Effector CD8-positive, alpha-beta T cell (primary cell): ENCODE measurements around the gene FRK.

Experiments
- DNase-seq: peaks from one replicate; lab custom pipeline; 2025; lab: John Stamatoyannopoulos, UW

The FRK gene

DNA sequence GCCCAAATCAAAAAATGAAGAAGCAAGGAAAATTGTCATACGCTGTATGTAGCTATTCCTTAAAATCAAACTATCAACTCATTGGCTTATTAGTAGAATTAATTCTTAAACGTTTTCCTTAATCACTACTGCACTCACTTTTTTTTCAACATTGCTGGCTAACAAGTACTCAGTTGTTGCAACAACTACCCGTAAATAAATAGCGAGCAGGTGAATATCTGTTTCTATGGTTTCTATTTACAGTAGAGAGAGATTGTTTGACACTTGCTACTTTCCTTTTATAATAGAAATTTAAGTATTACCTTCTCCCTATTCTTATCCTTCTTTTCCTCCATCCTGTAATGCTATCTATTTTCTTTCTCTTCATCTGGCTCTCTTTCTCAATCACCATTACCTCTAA, 25.1 kb downstream of the FRK start:
- no peak for DNase-seq

DNA sequence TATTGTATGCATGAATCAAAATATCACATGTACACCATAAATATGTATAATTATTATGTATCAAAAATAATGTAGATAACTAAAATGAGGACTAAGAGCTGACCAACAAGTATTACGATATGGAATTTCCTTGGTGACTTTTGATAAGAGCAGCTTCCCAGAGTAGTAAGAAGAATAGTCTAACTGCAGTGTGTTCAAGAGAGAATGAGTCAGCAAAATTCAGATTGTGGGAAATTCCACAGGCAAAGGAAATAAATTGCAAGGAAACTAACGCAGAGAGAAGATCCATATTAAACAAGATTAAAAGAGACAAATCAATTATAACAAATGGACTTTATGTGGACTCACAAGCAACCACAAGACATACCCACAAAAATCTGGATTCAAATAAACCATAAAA, 26.4 kb downstream of the FRK start:
- DNase-seq = no peak

DNA sequence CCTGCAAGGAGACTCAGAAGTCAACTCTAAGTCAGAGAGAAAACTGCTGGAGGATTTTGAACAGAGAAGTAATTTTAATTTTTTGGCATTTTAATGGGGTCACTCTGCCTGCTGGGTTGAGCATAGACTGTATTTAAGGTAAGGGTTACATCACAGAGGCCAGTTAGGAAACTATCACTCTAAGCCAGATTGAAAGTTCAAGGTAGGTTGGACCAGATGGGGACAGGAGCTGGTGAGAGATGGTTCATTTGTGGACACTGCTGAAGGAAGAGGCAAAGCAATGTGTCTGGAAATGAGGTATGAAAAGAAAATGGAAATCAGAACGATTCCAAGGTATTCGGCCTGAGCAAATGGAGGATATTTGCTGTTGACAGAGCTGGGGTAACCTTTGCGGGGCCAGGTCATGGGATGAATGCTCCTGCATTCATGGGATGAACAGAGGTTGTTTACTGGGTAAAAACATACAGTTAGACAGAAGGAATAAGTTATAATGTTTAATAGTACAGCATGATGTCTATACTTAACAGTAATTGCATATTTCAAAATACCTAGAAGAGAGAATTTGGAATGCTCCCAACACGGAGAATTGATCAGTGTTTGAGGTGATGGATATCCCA, 26.9 kb downstream of the FRK start:
- DNase-seq = no peak

DNA sequence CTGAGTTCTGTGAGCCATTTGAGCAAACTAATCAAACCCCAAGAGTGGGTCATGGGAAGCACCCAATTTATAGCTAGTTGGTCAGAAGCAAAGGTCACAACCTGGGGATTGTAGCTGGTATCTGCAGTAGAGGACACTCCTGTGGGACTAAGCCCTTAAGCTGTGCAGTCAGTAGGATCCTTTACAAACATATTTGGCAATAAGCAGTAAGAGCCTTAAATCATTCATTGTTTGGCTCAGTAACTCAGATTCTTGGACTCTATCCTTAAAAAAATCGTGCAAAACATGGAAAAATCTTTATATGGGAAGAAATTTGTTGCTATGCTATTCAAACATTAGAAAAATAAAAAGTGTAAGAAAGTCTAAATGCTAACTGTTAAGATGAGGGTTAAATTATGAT, 29.9 kb downstream of the FRK start:
- DNase-seq = no peak

DNA sequence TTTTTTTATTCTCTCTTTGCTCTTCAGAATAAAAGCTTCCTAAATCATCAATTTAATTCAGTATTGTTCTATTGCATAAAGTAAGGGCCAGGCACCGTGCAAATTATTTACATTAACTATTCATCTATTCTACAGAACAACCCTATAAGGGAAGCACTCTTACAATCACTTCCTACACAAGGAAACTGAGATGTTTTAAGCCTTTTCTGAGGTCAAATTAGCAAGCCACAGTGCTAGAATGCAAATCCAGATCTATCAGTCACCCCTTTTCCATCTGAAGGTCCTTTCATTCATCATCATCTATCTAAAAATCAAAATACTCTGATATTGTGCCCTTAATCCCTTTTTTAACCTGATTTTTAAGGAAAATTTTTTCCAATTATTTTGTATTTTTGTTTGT, 31.2 kb downstream of the FRK start:
- no peak for DNase-seq

GRCh38 chr6:116028233-116028632, 32.5 kb downstream of the FRK start:
- no peak for DNase-seq

- no peak for DNase-seq
Observed at GRCh38 chr6:116027801-116028200, 32.9 kb downstream of the FRK start.

GRCh38 chr6:116025405-116025804, 35.3 kb downstream of the FRK start:
- no peak for DNase-seq

DNA sequence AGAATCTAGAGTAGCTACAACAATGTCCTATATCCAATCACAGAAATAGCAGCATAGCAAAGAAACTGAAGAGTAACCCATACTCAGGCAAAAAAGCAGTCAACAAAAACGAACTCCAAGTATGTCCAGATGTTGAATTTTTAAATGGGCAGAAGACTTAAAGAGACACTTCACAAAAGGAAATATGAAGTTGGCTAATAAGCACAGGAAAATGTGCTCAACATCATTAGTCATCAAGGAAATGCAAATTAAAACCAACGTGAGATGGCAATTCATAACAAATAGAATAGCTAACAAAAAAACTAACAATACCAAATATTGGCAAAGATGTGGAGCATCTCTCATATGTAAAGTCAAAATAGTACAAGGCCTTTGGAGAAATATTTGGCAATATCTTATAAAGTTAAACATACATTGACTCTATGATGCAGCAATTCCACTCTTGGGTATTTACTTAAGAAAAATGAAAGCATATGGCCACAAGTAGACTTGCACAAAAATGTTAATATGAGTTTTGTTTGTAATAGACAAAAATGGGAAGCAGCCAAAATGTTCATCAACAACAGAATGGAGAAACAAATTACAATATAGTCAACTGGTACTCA, 37.7 kb downstream of the FRK start:
- no peak for DNase-seq

- no peak for DNase-seq
Observed at GRCh38 chr6:116020738-116021137, 40.0 kb downstream of the FRK start.

DNA sequence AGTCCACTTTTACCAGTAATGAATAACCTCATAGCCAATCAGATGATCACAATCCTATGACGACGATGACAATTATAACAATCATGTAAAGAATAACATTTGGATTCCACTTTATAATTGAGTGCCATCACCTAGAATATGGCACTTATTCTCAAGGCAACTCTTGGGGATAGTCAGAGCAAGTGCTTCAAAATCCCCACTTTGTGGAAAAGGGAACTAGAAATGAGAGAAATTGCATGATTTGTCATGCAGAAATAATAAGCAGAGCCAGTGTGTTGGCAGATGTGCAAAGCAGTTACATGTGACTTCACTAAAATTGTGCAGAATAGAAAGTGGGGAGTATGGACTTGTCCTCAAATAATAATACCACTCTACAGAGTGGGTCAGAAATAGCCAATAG, 41.3 kb downstream of the FRK start:
- DNase-seq = no peak

DNA sequence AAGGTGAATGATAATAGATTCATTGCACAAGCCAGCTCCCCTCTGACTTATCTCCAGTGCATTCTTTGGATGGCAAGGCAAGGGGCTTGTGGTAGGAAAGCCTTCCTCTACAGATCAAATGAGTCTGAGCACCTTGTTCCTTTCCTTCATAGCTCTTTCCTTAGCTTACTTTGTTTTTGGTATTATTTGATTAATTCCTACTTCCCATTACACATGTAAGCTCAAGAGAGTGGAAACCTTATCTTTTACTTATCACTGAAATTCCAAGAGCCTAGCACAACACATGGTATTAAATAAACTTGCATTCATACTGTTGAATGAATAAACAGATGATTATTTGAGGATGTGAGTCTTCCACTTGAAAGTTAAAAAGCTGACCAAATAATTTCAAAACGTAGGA, 41.7 kb downstream of the FRK start:
- DNase-seq = no peak

DNA sequence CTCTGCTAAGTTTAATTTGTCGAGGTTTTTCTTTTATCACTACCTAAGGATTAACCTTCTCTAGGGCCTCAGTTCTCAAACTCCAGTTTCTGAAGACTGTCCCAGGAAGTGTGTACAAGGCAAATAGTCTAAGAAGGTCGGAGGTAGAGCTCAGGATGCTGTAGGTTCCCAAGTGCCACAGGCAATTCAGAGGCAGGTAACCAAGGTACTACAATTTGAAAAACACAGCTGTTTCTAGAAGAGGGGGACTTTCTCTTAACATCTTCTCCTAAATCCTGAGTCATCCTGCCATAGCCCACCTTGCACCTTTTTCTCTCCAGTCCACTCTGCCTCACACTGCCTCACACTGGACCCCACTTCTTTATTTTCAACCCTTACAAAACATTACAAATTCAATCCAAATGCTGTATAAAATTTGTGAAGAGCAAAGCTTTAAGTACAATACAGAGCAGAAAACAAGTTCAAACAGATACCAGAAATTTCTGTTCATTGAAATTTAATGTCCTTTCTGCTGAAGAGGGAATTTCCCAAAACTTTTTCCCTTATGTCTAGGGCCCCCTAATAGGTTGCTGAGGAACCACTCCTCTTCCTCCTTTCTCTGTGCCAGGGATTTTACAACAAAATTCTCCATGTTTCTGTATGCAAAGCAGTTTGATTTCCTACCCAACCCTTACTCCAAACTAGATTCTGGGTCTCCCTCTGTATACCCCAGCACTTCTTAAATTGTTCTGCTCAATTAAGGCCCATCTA, 43.0 kb downstream of the FRK start:
- DNase-seq = no peak

DNA sequence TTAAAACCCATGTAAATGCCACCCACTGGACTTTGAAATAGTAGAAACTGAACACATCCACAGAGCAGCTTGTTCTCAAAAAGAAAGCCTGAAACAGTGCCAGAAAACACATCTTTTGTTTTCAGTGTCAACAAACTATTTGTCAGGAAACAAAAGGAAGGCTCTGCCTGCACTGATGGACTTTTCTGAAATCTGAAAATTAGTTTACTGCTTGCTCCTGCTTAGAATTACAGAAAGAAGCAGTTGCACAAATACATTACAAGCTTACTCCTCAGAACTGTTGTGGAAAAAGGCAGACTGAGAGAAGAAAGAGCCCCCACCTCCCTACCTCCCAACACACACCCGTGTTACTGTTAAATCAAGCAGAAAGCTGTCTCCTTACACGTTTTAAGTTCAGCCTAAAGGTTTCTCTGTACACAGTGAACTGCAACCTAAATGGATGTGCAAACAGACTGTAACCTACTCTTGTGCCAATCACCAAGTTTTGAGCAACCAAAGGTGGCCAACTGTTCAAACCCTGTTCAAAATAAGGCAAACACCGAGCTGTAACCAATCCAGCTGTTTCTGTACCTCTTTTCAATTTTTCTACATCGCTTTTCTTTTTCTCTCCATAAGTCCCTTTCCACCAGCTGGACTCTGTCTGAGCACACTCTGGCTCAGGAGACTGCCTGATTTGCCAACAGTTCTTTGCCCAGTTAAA, 43.7 kb downstream of the FRK start:
- no peak for DNase-seq

DNA sequence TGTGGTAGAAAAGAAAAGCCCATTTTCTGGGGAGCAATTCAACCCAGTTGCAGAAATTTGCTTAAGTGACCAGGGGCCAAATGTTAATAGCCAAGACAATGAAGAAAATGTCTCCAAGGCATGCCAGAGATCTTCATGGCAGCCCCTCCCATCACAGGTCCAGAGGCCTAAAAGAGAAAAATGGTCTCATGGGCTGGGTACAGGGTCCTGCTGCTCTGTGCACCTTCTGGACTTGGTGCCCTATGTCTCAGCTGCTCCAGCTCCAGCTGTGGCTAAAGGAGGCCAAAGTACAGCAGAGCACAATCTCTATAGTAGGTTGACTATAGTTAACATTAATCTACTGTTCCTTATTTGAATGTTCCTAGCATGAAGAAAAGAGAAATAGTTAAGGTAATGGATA, 44.7 kb downstream of the FRK start:
- no peak for DNase-seq

GRCh38 chr6:116015561-116015960, 45.1 kb downstream of the FRK start:
- DNase-seq = no peak

DNA sequence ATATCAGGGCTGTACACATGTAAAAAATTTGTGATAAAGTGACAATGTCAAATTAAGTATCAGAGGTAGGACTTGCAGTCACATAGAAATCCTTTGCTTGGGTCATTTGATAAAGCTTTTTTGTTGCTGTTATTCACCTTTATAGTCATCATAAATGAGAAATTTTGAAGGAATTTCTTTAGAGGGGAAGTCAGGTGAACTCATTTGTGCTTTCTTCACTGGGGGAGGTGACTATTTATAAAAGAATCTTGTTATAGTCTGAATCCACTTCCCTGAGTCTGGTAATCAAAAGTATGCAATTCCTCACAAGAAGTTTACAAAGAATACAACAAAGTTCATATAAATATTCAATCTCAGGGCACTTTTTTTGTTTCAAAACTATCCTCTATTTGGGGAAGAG, 47.7 kb downstream of the FRK start:
- DNase-seq = no peak

GRCh38 chr6:116012471-116012949, 48.2 kb downstream of the FRK start:
- no peak for DNase-seq

DNA sequence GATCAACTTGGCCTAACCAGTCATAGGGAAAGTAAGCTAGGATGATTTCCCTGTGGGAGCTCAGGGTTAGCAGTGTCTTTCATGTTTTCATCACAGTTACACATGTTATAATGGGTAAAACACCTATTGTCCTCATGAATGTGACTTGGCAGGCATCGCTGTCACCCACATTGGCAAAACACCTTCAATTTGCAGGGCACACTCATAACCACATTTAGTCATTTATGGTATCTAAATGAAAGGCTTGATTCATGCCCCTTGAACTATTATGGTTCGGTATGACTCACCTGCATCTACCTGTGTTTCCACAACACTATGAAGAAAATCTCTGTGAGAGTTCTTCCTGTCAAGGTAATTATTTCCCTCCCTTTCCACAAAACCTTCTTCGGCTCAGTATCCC, 49.2 kb downstream of the FRK start:
- DNase-seq = no peak

GRCh38 chr6:116010790-116011401, 49.8 kb downstream of the FRK start:
- peak; percentile 7 for DNase-seq

DNA sequence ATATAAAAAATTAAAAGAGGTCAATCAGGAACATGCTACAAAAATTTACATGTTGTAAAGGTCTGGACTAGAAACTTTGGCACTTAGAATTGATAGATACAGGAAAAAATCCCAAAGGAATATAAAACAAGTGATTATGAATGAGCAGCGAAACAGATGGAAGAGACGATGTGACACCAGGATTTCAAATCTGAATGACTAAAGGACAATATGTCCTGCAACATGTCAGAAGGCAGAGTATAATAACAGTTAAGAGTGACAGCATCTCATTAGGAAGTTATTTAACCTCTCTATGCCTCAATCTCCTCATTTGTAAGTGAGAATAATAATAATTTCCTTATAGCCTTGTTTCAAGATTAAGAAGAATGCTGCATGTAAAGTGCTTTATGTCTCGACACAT, 50.3 kb downstream of the FRK start:
- no peak for DNase-seq
